DMS153 treated with DMSO at 0.1 percent for 48 hours (cell line): ENCODE measurements around the gene DLGAP5.

ENCODE experiments used
- DNase-seq: peaks from one replicate; lab custom pipeline; 2025; ENCODE audit not compliant: unreplicated experiment; lab: John Stamatoyannopoulos, UW

The DLGAP5 gene

DNA sequence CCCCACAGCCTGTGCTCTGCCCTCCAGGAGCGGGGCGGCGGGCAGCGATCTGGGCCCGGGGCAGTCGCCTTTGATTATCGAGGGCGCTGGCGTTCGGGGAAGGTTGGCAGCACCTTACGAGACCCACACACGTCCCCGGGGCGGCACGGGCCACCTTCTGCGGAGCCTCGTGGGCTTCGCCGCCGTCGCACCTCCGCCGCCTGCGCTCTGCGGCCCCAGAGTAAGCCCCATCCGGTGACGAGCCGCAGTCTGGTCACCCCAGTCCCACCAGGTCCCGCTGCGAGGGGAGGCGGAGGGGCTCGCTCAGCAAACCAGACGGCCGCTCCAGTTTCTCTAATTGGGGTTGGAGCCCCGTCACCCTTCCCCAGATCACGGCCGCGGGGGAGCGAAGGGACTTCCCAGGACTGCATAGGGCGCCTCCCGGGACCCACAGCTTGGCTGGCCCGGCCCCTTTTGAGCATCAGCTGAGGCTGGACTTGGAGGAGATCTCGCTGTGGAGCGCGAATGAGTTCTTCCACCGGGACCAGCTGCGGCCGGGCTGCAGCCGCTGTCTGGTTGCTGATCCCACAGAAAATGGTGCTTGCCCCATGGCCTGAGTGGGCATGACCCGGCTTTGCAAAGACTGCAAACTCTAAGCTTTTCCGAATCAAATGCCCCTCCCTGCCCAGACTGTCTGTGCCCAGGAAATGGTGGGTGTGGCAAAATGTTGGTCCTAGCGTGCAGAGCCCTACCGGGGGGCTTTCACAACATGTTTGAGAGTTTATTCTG is 61.8 kb downstream of the DLGAP5 start:
- no peak for DNase-seq

DNA sequence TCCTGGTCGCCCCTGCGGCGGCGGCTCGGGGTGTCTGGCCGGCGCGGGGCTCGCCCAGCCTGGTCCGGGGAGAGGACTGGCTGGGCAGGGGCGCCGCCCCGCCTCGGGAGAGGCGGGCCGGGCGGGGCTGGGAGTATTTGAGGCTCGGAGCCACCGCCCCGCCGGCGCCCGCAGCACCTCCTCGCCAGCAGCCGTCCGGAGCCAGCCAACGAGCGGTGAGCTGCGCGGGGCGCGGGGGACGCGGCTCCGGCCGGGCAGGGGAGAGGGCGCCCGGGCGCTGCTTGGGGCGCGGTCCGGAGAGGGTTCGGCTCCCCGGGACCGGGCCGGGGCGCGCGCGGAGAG is 62.3 kb downstream of the DLGAP5 start, which contains the start of gene LGALS3:
LGALS3 (plus strand) TSS at position 167 of the 342 bp plus-strand sequence. CDS start 8,122 bp downstream, outside the sequence.
- no peak for DNase-seq

DNA sequence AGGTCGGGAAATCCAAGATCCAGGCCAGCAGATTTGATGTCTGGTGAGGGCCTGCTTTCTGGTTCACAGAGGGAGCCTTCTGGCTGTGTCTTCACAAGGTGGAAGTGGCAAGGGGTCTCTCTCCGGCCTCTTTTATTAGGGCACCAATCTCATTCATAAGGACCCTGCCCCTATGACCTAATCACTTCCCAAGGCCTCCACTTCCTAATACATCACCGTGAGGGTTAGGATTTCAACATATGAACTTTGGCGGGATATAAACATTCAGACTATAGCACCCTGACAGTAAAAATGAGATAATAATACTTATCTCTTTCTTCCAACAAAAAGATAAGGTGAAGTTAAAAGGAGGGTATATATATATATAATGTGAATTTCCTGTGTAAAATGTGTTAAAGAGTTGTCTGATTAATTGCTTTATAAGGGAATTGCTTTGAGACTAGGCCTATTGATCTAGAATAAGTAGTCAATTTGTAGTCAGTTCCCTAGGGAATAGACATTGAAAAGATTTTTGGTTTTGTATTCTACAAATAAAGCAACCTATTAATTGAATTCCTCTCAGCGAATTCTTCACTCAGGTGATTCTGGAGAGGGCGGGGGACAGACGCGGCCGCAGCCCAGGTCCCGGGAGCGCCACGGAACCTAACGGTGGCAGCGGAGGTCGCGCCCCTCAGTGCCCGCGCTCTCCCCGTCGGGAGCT is 62.8 kb downstream of the DLGAP5 start:
- DNase-seq = no peak

DNA sequence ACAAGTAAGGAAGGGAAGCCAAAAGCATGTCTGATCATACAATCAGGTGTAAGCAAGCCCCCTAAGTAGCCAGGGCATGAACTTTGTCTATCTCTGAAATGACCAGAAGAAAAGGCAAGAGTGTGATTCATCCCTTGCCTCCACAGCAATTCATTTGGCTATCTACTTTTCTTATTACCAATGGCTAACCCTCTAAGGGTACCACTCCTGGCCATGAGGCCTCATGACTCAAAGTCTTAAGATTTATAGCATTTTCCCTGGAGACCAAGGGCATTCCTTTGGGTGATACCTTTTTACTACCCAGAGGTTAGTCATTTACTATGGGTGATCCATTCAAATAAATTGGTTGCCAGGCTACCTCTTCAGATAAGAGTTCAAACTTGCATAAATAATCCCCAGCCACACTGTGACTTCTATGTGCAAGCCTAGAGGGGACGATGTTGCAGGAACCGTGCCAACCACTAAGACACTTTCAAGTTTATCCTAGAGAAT is 63.9 kb downstream of the DLGAP5 start:
- no peak for DNase-seq

DNA sequence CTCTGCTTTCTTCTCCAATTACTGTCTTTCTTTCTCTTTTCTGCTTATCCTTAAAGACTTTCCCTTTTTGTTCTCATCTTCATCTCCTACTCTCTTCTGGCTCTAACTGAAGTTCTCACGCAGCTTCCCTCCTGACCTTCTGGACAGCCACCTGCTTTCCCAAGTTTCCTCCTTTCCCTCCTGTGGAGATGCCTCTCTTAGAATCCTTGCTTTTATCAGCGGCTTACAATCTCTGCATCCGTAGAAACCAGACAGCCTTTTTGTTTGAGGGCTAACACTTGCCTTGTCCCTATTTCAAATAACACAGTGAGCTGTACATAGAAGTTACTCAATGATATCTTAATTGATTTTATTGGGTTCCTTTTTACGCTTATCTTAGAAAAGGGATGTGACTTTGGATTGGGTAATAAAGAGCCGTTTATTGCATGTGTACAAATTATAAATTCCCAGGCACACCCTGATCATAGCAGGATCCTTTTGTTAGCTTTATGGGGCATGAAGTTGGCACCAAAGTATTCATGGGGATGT is 64.4 kb downstream of the DLGAP5 start:
- DNase-seq = no peak

DNA sequence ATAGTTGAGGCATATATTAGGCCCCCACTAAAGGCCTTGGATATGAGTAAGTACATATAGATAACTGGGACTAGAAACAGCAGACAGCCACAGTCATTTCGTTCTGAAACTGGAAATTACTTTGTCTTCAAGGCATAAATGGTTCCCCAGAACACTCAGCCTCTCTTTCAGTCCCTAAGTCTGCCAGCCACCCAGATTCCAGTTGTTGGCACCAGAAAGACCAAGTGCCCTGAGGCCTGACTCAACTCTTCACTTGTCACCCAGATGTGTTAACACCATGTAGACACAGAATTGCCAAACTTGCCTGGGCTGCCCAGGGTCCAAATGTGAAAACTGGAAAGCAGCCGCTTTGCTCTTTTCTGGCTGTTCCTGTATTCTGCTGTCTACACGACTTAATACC is 65.4 kb downstream of the DLGAP5 start:
- DNase-seq = no peak

DNA sequence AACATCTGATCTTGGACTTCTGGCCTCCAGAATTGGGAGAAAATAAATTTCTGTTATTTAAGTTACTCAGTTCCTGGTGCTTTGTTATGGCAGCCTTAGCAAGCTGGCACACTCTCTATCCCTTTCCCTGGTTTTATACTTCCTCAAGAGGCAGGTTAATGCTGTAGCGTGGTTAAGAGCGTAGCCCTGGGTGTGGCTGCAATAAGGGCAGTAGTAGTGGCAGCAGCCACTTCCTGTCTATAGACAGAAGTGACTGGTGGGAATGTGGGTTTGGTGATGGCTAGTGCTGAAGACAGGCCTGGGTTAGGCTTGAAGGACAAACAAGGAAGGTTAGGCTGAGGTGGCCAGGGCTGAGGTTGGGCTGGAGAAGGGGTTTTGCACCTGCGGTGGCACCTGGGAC is 66.0 kb downstream of the DLGAP5 start:
- DNase-seq = peak; percentile 72

DNA sequence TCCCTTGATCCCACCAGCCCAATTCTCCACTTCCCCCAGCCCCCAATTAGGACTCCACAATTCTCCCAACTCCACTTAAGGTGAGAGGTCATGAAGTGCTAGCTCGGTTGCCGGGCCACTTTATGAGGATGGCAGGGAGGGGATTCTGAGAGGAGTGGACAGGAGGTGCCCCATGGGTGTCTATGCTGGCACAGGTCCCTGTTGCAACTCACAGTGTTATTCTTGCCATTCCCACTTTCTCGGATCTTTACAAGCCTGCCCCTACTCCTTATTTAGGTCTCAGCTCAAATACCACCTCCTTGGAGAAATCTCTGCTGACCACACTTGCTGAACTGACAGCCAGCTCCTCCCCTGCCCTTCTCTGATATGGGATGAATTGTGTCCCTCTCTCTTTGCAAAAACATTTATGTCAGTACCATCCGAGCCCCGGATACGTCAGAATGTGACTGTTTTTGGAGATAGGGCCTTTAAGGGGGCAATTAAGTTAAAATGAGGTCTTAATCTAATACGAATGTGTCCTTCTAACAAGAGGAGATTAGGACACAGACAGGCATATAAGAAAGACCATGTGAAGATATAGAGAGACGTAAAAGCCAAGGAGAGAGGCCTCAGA is 66.5 kb downstream of the DLGAP5 start:
- DNase-seq = no peak

DNA sequence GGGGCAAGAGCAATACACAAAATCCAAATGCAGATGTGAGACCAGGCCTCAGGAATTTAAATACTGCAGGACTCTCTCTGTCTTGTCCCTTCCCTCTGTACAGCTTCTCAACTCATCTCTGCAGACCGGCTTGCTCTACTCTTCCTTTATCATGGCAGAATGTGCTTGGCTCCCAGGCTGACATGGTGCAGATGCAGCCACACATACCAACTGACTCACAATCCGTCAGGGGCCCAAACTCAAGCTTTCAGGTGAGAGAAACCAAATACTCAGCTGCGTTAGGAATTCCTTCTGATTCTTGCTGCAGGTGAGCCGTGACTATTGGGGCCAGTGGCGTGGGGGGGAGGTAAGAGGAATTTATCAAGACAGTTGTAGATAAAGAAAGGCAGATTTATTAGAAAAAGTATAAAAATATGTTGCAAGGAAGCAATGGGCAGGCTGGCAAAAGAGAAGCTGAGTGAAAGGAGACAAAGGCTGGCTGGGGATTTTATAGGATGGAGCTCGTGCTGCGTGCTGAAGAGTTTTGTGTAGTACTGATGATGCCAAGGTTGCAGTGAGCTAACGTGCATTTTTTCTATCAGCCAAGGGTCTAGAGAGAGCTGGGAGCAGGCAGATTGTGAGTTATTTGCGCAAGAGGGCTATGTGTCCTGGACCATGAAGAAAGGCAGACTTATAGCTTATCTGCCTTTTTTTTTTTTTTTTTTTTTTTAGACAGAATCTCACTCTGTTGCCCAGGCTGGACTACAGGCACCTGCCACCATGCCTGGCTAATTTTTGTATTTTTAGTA is 67.3 kb downstream of the DLGAP5 start:
- no peak for DNase-seq

DNA sequence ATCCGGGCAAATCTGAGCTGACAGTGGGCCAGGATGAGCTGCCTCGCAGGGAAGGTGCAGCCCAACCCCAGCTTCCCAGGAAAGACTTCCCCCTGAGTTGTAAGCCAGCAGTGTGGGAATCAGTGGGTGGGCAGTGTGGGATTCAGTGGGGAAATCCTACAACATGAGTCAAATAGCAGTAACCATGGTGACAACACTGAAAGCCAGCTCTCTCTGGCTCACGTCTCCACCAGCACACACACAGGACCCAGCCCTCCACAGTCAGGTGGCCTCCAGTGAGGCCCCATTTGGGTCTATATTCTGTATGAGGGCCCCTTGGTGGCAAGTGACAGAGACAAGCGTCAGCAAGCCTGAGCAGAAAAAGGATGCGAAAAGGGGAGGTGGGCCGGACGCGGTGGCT is 68.3 kb downstream of the DLGAP5 start:
- no peak for DNase-seq

DNA sequence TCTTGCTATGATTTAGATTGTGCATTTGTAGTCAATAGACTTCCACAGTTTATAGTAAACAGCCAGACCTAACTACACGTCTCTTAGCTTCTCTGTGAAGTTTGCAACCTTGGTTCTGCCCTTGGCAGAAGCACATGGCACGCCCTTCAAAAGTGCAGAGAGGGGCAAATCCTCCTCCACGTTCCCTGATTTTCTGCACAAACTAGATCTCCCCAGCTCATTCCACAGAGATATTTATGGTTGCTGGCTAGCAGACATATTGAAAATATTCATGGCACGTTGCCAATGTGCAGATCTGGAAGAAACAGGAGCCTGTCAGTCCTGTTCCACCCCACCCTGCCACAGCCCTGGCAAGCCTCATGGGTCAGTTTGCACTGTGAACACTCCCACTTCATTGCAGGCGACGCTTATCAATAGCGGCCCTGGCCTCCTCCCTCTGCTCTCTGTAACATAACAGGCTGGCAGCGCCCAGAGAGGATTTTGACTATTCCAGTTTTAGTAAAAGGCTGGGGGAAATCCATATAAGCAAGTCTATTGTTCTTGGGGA is 68.9 kb downstream of the DLGAP5 start:
- DNase-seq = no peak

DNA sequence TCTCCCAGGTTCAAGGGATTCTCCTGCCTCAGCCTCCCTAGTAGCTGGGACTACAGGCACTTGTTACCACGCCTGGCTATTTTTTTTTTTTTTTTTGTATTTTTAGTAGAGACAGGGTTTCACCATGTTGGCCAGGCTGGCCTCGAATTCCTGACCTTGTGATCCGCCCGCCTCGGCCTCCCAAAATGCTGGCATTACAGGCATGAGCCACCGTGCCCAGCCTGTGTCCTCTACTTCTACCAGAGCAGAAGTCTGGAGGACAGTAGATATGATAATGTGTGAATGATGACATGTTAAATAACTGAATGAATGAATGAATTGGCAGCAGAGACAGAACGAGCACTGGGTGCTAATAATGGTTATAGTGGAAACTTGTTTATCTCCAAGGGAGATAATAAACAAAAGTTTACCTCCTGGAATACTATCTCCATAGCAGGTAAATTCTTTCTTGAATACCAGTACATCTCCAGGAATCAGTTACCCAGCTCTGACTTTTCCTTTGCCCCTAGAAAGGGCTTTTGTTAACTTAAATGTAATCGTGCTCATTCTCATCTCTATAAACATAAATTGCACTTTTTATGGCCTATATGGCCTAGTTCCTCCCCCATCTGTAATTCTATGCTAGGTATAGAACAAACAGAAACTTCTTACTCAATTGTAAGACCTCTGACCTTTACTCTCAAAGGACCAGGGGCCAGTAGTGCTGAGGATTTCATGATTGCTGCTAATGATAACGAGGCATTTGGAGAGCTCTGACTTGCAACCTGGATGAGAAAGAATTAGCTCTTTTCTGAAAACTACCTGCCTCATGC is 69.6 kb downstream of the DLGAP5 start:
- no peak for DNase-seq

DNA sequence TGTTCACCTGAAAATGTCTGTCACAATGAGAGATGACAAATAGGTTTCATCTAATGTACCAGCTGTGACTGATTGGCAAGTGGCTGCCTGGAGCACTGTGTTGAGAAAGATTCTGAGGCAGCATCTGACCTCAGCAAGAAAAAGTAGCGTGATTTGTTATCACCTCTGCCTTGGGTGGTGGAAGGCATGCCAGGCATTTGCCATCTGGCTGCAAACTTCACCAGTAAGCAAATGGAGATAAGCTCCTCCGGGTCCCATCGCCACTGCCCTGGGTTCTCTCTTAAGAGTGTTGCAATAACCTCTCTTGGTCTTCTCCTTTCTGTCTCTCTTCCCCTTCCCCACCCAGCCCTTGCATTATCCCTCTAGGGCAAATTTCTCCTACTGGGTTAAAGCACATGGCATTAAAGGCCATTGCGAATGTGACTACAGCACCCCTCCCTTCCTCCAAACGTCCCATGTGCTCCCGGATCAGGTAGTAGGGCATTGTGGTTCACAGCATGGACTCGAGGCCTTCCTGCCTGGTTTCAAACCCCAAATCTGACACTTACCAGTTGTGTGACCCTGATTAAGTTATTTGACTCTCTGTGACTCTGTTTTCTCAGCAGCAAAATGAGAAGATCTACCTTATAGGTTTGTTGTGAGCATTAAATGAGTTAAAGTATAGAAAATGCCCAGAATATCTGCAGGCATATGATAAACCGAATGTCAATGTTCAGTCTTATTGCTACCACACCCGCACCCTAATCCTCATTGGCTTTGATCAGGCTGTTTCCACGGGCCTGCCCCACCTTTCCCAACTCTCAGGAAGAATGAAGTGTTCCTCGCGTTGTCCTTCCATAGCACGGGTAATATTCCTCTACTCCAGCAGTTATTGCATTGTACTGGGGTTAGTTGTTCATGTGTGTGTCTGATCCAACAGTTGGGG is 70.6 kb downstream of the DLGAP5 start:
- DNase-seq = no peak

DNA sequence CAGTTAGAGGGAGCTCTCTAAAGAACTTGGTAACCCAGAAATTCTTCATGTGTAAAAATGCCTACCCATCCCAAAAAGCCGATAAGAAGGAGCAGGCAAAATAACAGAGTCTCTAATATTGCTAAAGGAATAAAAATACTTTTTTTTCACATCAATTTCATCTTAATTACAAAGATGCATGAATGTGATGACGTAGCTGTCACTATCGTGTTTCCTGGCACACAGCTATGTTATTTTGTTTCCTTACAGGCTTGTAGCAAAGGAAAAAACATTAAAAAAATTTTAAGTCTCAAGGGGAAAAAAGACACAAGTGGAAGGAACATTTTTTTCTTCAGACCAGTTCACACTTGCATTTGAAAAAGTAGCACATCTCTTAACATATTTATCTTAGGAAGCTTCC is 72.6 kb downstream of the DLGAP5 start:
- DNase-seq = no peak

DNA sequence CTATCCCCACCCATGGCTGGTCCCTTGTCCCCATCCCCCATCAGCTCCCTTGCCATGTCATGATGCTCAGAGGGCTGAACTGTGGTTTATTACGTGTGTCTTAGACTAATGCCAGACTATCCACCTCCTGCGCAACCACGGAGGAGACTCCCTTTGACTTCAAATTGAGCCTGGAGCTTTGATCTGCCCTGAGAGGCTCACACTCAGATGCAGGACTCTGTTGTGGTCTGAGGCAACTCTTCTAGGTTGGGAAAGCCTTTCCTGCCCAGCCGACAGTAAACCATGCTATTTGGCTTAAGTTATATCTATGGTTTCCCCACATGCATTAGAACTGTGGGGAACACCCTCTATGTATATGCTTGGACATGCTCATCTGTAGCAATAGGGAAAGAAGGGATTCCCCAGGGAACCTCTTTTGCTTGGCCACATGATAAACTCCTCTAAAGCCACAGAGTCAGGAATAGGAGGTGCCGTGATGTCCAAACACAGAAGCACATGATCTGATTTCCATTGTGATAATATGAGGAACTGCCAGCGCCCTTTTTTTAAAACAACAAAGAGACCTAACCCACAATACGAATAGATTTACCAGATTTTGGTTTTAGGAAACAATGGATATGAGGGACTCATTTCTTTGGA is 73.5 kb downstream of the DLGAP5 start:
- no peak for DNase-seq

DNA sequence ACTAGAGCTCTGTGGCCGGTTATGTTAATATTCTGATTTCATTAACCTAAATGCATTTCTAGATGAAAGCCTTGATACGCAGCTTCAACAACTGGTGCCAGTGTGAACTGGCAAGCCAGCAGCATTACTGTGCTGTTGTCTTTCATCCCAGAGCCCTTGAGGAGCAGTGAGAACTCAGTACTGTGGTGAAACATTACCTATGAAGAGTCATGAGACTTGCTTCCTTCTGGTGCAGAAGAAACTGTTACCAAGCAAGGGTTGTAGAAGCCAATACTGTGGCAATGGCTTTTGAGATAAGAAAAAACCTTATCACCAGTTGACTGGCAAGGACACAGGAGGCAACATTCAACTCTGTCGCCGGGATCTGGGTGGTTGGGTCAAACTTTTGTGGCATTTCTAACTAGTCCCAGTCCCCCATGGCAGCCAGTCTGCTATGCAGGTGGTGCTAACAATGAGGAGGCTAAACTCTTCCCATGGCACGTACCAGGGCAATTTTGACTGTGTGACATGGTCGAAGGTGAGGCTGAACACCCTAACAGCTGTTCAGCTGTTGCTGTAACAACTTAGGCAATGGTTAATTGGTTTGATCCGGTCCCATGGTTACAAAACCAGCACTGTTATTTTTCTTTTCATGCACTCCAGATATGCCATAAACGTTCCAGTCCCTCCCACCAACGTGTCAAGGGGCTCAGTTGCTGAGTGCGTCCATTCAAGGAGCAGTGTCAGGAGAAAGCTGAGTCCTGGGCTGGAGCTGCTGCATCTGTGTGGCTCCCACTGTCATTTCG is 74.9 kb downstream of the DLGAP5 start:
- DNase-seq = no peak

DNA sequence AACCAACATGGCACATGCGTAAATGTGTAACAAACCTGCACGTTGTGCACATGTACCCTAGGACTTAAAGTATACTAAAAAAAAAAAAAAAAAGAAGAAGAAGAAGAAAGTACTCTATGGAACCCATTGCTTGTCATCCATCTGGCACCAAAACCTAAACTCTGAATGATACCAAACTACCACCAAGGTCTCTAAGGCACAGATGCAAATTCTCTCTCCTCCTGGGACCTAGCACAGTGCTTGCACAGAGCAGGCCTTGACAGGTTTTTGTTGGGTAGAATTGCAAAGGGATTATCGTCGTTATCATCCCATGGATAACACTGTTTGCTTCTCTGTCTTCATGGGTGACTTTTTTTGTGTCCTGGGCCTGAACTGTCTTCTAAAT is 75.5 kb downstream of the DLGAP5 start:
- DNase-seq = no peak

DNA sequence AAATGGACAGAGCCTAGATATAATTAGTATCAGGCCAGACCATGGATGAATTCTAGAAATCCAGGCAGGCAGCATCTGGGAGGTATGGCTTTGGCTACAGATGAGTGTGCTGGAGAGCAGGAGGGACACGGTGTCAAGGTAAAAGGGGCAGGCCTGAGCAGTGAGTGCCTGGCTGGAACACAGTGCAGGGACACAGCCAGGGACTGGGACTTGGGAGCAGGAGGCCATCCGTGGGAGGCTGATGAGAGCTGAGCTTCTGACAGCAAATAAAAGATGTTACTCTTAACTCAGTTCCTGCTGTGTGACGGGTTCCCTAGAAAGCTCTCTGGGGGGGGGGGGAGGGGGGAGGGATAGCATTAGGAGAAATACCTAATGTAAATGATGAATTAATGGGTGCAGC is 75.9 kb downstream of the DLGAP5 start:
- DNase-seq = no peak
